GM06990 (cell line): ENCODE measurements around the gene NEUROD1.

Experiments used
- DNase-seq: peaks from one replicate; pipeline ENCODE4 v3.0.0-alpha.2; 2011; ENCODE audit not compliant: insufficient read length; ENCODE audit errors: extremely low read depth
- H3K27me3 ChIP-seq: replicated peaks from 2 replicates; pipeline ENCODE4 v1.6.0; 2011; ENCODE audit warnings: low read length; ENCODE audit not compliant: control insufficient read depth, insufficient read depth
- H3K36me3 ChIP-seq: 2 replicates; pipeline ENCODE4 v1.5.1; 2011; ENCODE audit warnings: low read length; ENCODE audit not compliant: control insufficient read depth, insufficient read depth
- H3K4me3 ChIP-seq: replicated peaks from 2 replicates; pipeline ENCODE4 v1.5.1; 2011; ENCODE audit warnings: low read depth, mild to moderate bottlenecking, control low read depth, low read length
- CTCF ChIP-seq: IDR thresholded peaks from 2 replicates; pipeline ENCODE4 v1.5.1; 2011; ENCODE audit warnings: low read length, control low read depth, mild to moderate bottlenecking, inconsistent platforms; ENCODE audit not compliant: insufficient read depth, poor library complexity, severe bottlenecking

Gene NEUROD1

GRCh38 chr2:181685150-181685688 lies 4.9 kb upstream of the NEUROD1 start:
- H3K4me3 ChIP-seq = no peak overlapping the region
- H3K27me3 ChIP-seq = peaks cover 5% of the 10 kb centered on the region
- DNase-seq = no peak
- H3K36me3 ChIP-seq = no peaks in the 10 kb centered on the region
- TF ChIP-seq CTCF = no peak

- no peak for DNase-seq
- H3K4me3 ChIP-seq = no peak overlapping the region
- no peak for TF ChIP-seq CTCF
- no peaks in the 10 kb centered on the region for H3K36me3 ChIP-seq
- H3K27me3 ChIP-seq = peaks cover 5% of the 10 kb centered on the region
Observed at GRCh38 chr2:181684454-181685149, 4.3 kb upstream of the NEUROD1 start.

- H3K36me3 ChIP-seq = no peaks in the 10 kb centered on the region
- peaks cover 5% of the 10 kb centered on the region for H3K27me3 ChIP-seq
- DNase-seq = no peak
- H3K4me3 ChIP-seq = no peak overlapping the region
- TF ChIP-seq CTCF = no peak
Observed at GRCh38 chr2:181683518-181684453, 3.5 kb upstream of the NEUROD1 start.

- Histone ChIP-seq H3K27me3 (peaks cover 5% of the 10 kb centered on the region), H3K4me3 (no peak overlapping the region), H3K36me3 (no peaks in the 10 kb centered on the region)
- no peak for TF ChIP-seq CTCF
- no peak for DNase-seq
Observed at GRCh38 chr2:181682795-181683517, 2.6 kb upstream of the NEUROD1 start.

DNA sequence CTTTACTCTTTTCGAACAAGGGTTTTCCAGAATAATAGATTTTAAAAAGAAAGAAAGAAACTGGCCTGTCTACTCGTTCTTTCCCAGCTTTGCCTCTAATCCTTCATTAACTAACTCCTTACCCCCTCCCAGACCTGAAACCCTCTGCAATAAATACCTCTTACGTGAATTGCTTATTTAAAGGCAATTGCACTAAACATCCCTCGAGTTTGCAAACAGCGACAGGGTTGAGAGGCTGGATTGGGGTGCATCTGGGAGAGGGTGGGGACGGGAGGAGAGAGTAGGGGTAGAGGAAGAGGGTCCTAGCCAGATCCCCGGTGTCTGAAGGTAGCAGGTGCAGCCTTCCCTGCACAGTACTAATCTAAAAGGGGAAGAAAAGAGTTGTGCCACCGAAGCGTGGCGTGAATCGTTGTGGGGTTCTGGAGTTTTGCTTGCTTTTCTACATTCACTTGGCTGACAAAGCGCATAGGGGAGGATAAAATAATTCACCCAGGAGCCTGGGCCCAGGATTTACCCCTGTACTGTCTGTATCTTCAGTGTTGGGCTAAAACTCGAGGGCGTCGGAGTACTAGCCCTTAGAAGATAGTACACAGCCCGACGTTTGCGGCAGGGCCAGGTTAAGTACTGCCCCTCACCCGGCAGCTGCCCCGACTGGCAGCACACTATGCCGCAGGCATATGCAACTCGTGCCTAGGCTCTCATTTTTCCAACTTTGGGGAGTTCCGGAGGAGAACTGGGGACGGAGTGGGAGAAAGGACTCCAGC lies 1.9 kb upstream of the NEUROD1 start:
- Histone ChIP-seq H3K4me3 (no peak overlapping the region), H3K27me3 (peaks cover 5% of the 10 kb centered on the region), H3K36me3 (no peaks in the 10 kb centered on the region)
- no peak for DNase-seq
- no peak for TF ChIP-seq CTCF
